Right cardiac atrium (tissue), 5 donors: ENCODE measurements around the gene INSYN2B. TPM values are rescaled to one million over a fixed set of nuclear protein-coding genes. Genes with fewer than 3 reads are reported as not detected.

Experiments used
- ATAC-seq, 2 donors: fragments of 200-7000 bp; cut with Tn5 transposase; one replicate each; pipeline versions ENCODE4 v1.8.0 to v1.9.1; 2020; ENCODE audit warnings: moderate library complexity in 2 of 2, mild to moderate bottlenecking in 1 of 2
- DNase-seq, 3 donors: peaks; one replicate each; pipeline ENCODE4 v3.0.0-alpha.2; 2020
- H3K27ac ChIP-seq: one replicate; pipeline ENCODE4 v1.5.1; 2013; ENCODE audit warnings: mild to moderate bottlenecking, low read length, control low read depth, moderate library complexity
- H3K27me3 ChIP-seq: one replicate; pipeline ENCODE4 v1.6.1; 2013; ENCODE audit not compliant: control insufficient read depth, insufficient read depth
- H3K4me1 ChIP-seq: one replicate; pipeline ENCODE4 v1.6.1; 2013; ENCODE audit warnings: low read length; ENCODE audit not compliant: control insufficient read depth, insufficient read depth
- H3K4me3 ChIP-seq: one replicate; pipeline ENCODE4 v1.5.1; 2013; ENCODE audit warnings: low read length, control low read depth
- H3K9me3 ChIP-seq: one replicate; pipeline ENCODE4 v1.6.1; 2013; ENCODE audit warnings: low read length; ENCODE audit not compliant: control insufficient read depth
- WGBS: extraction: QIAGEN DNeasy Blood & Tissue Kit; methylation state at CpG from one replicate; pipeline ENCODE4 v1.1.7; 2013; 5-methylcytosine and 5-hydroxymethylcytosine counted together
- intact Hi-C, 4 donors: fragments of 100-400 bp; cut with DNase I; formaldehyde crosslinking; loops; one replicate each; pipeline versions ENCODE4 v1.11.0 to v1.14.0; 2022 to 2023
- polyA plus RNA-seq: library from polyadenylated mRNA; stranded (reverse); fragments of 200-250 nt; gene quantifications from one replicate; pipeline ENCODE4 v1.2.3, GENCODE V29; 2013
- total RNA-seq, 4 donors: library from RNA; stranded (reverse); fragmentation: NEBNext Ultra II Directional; extraction: Animal tissue kit (Norgen Biotek cat#: 25700); gene quantifications; one replicate each; pipeline ENCODE4 v1.2.1, GENCODE V29; 2021
- donor health status: healthy with polysubstance abuse.
- donor health status: DM: no; HTN: yes; CAD: no.
- donor health status: DM: no; HTN: no; CAD: no.
- donor health status: DM: no; HTN: yes; CAD: no; lungs with severe emphysema.
- donor health status: DM: yes; HTN: yes; CAD: no.

The INSYN2B gene
- total and polyA plus RNA-seq, 5 donors = 0.14 to 1.4 (median 0.25) TPM

DNA sequence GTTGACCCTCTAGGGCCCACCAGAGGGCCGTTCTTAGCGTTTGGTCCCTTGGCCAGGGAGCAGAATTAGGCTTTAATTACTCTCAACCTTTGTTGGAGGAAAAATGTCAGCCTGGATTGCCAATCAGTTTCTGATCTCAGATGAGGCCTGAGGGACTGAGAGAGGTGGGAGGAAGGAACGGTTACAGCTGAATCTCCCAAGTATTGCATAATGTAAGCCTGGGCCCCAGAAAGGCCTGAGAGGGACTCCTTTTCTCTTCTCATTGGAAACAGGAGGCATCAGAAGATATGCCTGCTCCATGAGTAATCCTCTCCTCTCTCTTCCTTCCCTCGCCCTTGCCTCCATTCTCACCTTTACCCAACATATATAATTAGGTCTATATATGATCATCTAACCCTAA, 105.7 kb downstream of the INSYN2B start:
- DNase-seq (no peak), ATAC-seq (peak; percentile 32 to 53)
- Histone ChIP-seq H3K4me3 (no peak overlapping the region), H3K9me3 (no peaks in the 10 kb centered on the region), H3K27me3 (no peaks in the 10 kb centered on the region), H3K27ac (peak overlapping the region; percentile 6), H3K4me1 (peaks cover 5% of the 10 kb centered on the region)
- 65% methylated on average over 4 of the region's 4 CpGs for WGBS
- intact Hi-C loops = no loop called here

DNA sequence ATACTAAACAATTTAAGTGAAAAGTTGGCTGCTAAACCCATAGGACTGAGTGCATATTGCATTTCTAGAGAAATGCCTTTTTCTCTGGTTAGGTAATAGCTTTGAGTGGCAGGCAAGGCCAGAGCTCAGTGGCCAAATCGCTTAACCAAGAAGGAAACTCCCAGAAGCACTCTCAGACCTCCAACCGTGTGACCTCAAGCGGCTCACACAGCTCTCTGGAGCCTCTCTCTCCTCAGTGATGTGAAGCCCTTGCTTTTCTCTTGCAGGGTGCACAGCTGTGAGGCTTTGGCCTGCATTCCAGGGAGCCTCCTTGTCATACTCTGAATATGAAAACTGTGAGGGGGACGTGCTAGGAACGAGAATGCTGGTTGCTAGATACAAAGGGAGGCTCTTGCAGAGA, 106.7 kb downstream of the INSYN2B start:
- WGBS = 54% methylated on average over 5 of the region's 5 CpGs
- no peak overlapping the region for H3K27ac ChIP-seq
- intact Hi-C loops = no loop called here
- DNase-seq (peak; percentile 51 to 74 (median 56)), ATAC-seq (peak; percentile 82 to 83)
- no peaks in the 10 kb centered on the region for H3K9me3 ChIP-seq
- no peaks in the 10 kb centered on the region for H3K27me3 ChIP-seq
- peaks cover 5% of the 10 kb centered on the region for H3K4me1 ChIP-seq
- no peak overlapping the region for H3K4me3 ChIP-seq

- ATAC-seq = no peak
- Histone ChIP-seq H3K4me3 (no peak overlapping the region), H3K9me3 (no peaks in the 10 kb centered on the region), H3K4me1 (peaks cover 5% of the 10 kb centered on the region), H3K27me3 (no peaks in the 10 kb centered on the region), H3K27ac (no peak overlapping the region)
- DNase-seq = no peak
- intact Hi-C loops = no loop called here
- WGBS = 68% methylated on average over 5 of the region's 5 CpGs
Measured at GRCh38 chr5:169871826-169872490, 108.3 kb downstream of the INSYN2B start.

- no peak overlapping the region for H3K27ac ChIP-seq
- H3K4me1 ChIP-seq = peaks cover 5% of the 10 kb centered on the region
- H3K9me3 ChIP-seq = no peaks in the 10 kb centered on the region
- intact Hi-C loops = no loop called here
- no peak for DNase-seq
- no peak for ATAC-seq
- H3K4me3 ChIP-seq = no peak overlapping the region
- H3K27me3 ChIP-seq = no peaks in the 10 kb centered on the region
- WGBS = 43% methylated on average over 2 of the region's 2 CpGs
Measured at GRCh38 chr5:169870211-169870610, 110.1 kb downstream of the INSYN2B start.

DNA sequence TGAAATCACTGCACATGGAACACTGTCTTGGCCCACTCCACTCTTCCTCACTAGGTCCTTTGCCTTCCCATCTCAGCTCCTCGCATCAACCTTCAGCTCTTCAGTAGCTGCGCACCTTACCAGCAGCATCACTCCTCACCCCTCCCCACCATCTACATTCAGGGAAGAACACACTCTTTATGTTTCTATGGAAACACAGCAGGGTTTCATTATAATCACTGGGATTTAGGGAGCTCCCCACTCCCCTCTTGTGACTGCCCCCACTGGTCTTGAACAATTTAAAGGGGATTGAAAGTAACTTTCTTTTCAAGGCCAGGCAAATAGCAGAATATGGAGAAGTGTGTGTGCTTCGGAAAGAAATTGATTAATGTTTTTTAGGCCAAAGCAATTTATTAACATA, 111.2 kb downstream of the INSYN2B start:
- ATAC-seq = no peak
- H3K27me3 ChIP-seq = no peaks in the 10 kb centered on the region
- DNase-seq = no peak
- peaks cover 3% of the 10 kb centered on the region for H3K4me1 ChIP-seq
- intact Hi-C loops = no loop called here
- no peak overlapping the region for H3K4me3 ChIP-seq
- WGBS = 89% methylated on average over 3 of the region's 3 CpGs
- no peak overlapping the region for H3K27ac ChIP-seq
- H3K9me3 ChIP-seq = no peaks in the 10 kb centered on the region

DNA sequence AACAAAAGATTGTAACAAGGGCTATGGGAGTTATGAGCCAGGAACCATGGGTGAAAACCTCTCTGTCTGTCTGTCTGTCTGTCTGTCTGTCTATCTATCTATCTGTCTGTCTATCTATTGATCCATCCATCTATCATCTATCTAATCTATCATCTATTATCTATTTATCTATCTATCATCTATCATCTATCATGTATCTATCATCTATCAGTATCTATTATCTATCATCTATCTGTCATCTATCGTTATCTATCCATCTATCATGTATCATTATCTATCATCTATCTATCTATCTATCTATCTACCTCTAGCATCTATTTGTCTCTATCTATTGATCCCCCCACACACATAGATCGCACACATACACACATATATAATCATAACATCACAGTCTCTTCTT, 112.9 kb downstream of the INSYN2B start:
- no peaks in the 10 kb centered on the region for H3K9me3 ChIP-seq
- H3K4me1 ChIP-seq = peaks cover 3% of the 10 kb centered on the region
- DNase-seq (no peak), ATAC-seq (no peak)
- WGBS = 91% methylated on average over 2 of the region's 2 CpGs
- intact Hi-C loops = no loop called here
- H3K4me3 ChIP-seq = no peak overlapping the region
- no peaks in the 10 kb centered on the region for H3K27me3 ChIP-seq
- no peak overlapping the region for H3K27ac ChIP-seq

DNA sequence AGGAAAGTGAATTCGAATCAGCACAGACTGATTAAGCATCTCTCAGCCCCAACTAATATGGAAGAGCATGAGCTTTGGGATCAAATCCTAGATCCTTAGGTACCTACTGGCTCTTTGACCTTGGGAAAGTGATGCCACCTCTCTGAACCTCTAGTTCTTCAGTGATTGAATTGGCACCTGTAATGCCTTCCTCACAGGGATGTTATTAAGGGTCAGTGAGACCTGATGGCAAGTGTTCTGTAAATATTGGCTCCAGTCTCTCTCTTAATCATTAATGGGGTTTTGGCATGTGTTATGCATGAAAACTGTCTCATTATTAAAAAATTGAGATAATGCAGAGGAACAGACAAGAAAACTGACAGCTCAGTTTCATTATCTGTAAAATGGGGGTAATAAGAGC, 115.8 kb downstream of the INSYN2B start:
- no peak for DNase-seq
- Histone ChIP-seq H3K4me3 (no peak overlapping the region), H3K4me1 (no peaks in the 10 kb centered on the region), H3K9me3 (no peaks in the 10 kb centered on the region), H3K27me3 (no peaks in the 10 kb centered on the region), H3K27ac (no peak overlapping the region)
- 84% methylated on average over 1 of the region's 1 CpG for WGBS
- no peak for ATAC-seq
- intact Hi-C loops = no loop called here

DNA sequence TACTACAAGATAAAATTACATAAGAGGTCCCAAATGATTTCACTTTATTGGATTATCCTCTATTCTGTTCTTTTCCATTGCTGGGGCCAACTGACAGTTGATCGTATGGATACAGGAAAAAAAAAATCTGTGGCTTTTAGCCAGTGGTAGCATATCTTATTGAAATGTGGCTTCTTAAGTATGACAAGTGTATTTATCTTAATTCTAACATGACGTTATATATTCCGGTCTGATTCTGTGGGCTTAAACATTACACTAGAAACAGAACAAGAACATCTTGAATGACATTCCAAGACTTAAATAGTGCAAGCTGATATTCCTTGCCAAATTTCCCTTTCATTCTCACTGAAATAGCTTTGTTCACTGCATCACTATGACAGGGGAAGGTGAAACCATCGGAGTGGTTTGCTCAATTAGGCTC, 117.9 kb downstream of the INSYN2B start:
- no peak for DNase-seq
- intact Hi-C loops = no loop called here
- H3K4me3 ChIP-seq = no peak overlapping the region
- no peak overlapping the region for H3K27ac ChIP-seq
- no peaks in the 10 kb centered on the region for H3K9me3 ChIP-seq
- H3K27me3 ChIP-seq = no peaks in the 10 kb centered on the region
- 72% methylated on average over 4 of the region's 4 CpGs for WGBS
- H3K4me1 ChIP-seq = no peaks in the 10 kb centered on the region
- ATAC-seq = no peak

DNA sequence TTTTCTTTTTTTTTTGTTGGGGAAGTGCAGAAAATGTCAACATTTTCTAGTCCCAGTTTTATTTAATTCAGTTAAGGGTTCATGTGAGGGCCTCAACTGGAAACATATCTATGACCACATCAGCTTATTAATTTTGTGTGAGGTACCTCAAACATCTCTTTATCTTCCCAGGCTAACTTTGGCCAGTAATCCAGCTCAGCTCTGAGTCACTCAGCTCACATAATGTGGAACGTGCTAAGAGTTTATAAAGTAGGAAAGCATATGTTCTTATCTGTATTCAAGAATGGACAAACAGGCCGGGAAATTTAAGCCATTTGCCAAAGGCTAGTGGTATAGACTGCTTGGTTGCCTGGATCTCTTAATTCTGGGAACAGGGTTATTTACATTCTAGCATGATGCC, 118.4 kb downstream of the INSYN2B start:
- 65% methylated on average over 2 of the region's 2 CpGs for WGBS
- no peak for ATAC-seq
- Histone ChIP-seq H3K27ac (no peak overlapping the region), H3K4me3 (no peak overlapping the region), H3K9me3 (no peaks in the 10 kb centered on the region), H3K4me1 (no peaks in the 10 kb centered on the region), H3K27me3 (no peaks in the 10 kb centered on the region)
- intact Hi-C loops = no loop called here
- DNase-seq = no peak

DNA sequence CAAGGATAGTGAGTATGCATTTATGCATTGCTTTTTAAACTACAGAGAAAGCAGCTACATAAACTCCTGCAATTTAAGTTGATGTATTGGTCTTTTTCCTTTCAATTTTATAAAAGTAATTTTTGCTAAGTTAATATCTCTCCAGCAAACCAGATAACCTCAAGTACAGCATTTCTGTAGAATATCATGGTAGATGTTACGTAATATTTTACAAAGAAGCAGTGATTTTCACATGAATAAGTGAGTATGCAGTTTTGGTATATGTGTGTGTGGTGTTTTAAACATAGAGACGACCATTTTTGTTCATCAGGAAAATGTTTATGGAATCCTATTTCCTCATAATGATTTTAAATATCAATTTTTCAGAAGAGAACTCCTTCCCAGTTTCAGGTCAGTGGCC, 118.9 kb downstream of the INSYN2B start:
- intact Hi-C loops = no loop called here
- no peak for ATAC-seq
- Histone ChIP-seq H3K4me3 (no peak overlapping the region), H3K4me1 (no peaks in the 10 kb centered on the region), H3K27ac (no peak overlapping the region), H3K27me3 (no peaks in the 10 kb centered on the region), H3K9me3 (no peaks in the 10 kb centered on the region)
- no peak for DNase-seq
- WGBS = 80% methylated on average over 2 of the region's 2 CpGs

- no peak for ATAC-seq
Measured at GRCh38 chr5:169860585-169860984, 119.7 kb downstream of the INSYN2B start.

DNA sequence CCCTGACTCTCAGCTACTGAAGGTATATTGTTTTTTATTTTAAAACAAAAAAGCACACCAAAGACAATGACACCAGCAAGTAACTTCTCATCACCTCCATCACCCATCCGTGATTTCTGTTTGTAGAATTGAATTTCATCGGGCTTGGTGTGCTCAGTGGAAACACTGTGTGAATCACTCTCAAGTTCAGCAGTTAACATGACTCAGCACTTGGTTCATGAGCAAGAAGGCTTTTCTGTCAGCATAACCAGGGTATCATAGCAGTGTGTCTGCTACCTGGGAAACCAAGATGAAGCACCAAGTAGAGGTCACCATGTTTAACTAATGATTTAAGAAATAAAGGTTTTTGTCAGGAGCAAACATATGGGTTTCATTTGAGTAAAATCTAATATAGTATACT, 123.7 kb downstream of the INSYN2B start:
- H3K27ac ChIP-seq = no peak overlapping the region
- 88% methylated on average over 2 of the region's 2 CpGs for WGBS
- no peaks in the 10 kb centered on the region for H3K27me3 ChIP-seq
- DNase-seq (no peak), ATAC-seq (no peak)
- H3K9me3 ChIP-seq = no peaks in the 10 kb centered on the region
- H3K4me3 ChIP-seq = no peak overlapping the region
- H3K4me1 ChIP-seq = no peaks in the 10 kb centered on the region
- intact Hi-C loops = no loop called here

More at GRCh38 chr5:169860585-169860984, 119.7 kb downstream of the INSYN2B start:
- intact Hi-C loops = no loop called here
- Histone ChIP-seq H3K27ac (no peak overlapping the region), H3K4me3 (no peak overlapping the region), H3K9me3 (no peaks in the 10 kb centered on the region), H3K27me3 (no peaks in the 10 kb centered on the region), H3K4me1 (no peaks in the 10 kb centered on the region)
- no peak for DNase-seq
- 56% methylated on average over 3 of the region's 3 CpGs for WGBS
